C4-2B (cell line): ENCODE measurements around the gene COL9A1.

ENCODE experiments used
- H3K27ac ChIP-seq: fragments of 450-650 bp; 2 replicates; pipeline ENCODE4 v1.5.1; 2017
- ZFX ChIP-seq: fragments of 450-650 bp; IDR thresholded peaks from 2 replicates; pipeline ENCODE4 v1.6.1; 2017
- TF ChIP-seq, protein P1 (sequence below): fragments of 450-650 bp; conservative IDR thresholded peaks from 2 replicates; pipeline ENCODE4 v1.5.1; 2017; ENCODE audit warnings: mild to moderate bottlenecking

Gene COL9A1

DNA sequence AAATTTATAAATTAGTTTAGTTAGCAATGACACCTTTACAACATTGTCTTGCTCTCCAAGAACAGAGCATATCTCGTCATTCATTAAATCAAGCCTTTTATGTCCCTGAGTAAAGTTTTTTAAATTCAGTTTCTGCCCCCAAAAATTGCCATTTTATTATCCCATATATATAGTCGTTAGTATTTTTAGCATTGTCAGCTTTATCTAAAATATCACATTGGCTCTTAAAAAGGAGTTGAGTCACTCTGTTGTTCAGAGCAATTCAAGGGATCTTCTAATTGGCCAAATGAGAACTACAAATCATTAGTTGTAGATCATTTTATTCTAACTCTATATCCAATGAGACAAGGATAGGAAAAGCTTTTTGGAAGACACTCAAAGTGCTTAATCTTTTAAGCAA lies 127.1 kb downstream of the COL9A1 start:
- H3K27ac ChIP-seq = no peak overlapping the region
- no peak for TF ChIP-seq ZFX
- TF ChIP-seq, protein P1, sequence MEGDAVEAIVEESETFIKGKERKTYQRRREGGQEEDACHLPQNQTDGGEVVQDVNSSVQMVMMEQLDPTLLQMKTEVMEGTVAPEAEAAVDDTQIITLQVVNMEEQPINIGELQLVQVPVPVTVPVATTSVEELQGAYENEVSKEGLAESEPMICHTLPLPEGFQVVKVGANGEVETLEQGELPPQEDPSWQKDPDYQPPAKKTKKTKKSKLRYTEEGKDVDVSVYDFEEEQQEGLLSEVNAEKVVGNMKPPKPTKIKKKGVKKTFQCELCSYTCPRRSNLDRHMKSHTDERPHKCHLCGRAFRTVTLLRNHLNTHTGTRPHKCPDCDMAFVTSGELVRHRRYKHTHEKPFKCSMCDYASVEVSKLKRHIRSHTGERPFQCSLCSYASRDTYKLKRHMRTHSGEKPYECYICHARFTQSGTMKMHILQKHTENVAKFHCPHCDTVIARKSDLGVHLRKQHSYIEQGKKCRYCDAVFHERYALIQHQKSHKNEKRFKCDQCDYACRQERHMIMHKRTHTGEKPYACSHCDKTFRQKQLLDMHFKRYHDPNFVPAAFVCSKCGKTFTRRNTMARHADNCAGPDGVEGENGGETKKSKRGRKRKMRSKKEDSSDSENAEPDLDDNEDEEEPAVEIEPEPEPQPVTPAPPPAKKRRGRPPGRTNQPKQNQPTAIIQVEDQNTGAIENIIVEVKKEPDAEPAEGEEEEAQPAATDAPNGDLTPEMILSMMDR = no peak

GRCh38 chr6:70172252-70172651 lies 130.6 kb downstream of the COL9A1 start:
- no peak overlapping the region for H3K27ac ChIP-seq
- no peak for TF ChIP-seq ZFX
- TF ChIP-seq, protein P1 = no peak

DNA sequence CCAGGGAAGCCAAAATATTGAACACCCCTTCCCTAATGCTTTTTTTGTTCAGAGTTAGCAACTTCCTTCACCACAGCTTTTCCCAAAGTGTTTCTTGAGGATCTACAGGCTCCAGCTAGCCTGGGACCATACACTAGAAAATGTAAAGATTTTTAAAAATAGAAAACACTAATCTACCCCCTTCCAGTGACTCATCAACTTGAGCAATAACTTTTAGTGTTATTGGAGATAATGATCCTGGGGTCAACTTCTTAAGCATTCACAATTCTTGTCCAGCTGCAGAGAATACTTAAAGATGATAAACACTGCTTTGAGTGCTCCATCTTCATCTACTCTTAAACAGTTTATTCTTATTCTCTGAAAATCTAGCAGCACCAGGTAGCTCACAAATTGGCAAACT lies 131.6 kb downstream of the COL9A1 start:
- no peak for TF ChIP-seq ZFX
- TF ChIP-seq, protein P1 = no peak
- no peak overlapping the region for H3K27ac ChIP-seq

DNA sequence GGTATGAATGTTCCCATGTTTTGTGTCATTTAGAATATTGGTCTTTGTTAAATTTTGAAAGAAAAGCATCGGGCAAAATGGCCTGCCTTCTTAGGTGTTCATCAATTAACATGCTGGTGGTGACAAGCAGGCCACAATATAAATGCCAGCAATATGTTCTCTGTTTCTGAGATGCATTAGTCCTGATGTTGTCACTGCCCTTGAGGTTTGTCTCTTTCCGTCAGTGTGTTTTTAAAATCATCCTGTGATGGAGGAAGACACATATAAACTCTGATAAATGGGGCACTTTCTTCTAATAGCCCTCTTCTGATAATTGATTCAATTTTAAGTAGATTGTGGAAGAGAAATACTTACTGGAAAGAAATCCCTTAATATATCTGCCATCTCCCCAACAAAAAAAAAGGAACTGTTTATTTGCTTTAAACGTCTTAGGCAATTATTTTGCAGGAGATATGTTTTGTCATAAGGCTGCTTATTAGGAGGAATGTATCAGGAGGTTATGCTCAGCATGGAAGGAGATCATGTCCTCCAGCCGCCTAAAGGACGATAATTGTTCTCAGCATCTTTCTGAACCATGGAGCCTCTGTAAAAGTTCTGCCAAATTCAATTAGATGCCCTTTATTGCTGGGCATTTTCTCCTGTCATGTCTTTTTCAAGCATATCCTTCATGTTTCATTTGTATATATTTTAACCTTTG lies 134.1 kb downstream of the COL9A1 start:
- no peak overlapping the region for H3K27ac ChIP-seq

More for the DNA sequence above, 134.1 kb downstream of the COL9A1 start:
- no peak for TF ChIP-seq ZFX
- TF ChIP-seq, protein P1 = no peak
